H1 (cell line): ENCODE results near the gene GNAO1. TPM values are rescaled to one million over a fixed set of nuclear protein-coding genes. Genes with fewer than 3 reads are reported as not detected.

Experiments used
- RXRA ChIP-seq: IDR thresholded peaks from 2 replicates; pipeline ENCODE4 v1.6.1; 2011; ENCODE audit warnings: low read depth, mild to moderate bottlenecking, low read length, moderate library complexity; ENCODE audit not compliant: insufficient read depth
- polyA plus RNA-seq, 7 experiments: library from polyadenylated mRNA; depleted of rRNA in 3 of 7; stranded (reverse) in 5 of 7; unstranded in 2 of 7; fragments of >200 nt in 5 of 7; fragments of 200-250 nt in 2 of 7; gene quantifications; 1 replicate in 5 of 7; 2 replicates in 1 of 7; 4 replicates in 1 of 7; pipeline versions ENCODE4 v1.2.1 to v1.2.3, GENCODE V29; 2011 to 2013; ENCODE audit warnings: missing spikeins in 2 of 7, mixed read lengths in 2 of 7
- total RNA-seq: library from RNA; stranded (reverse); fragmentation: NEBNext Ultra II Directional; extraction: Animal tissue kit (Norgen Biotek cat#: 25700); gene quantifications from 2 replicates; pipeline ENCODE4 v1.2.1, GENCODE V29; 2021

Gene GNAO1
- total and polyA plus RNA-seq, 2 of the 8 experiments (the other 6 are each of a cell fraction or from before 2014, with no cell fraction given) = 6.7 to 34.4 TPM

DNA sequence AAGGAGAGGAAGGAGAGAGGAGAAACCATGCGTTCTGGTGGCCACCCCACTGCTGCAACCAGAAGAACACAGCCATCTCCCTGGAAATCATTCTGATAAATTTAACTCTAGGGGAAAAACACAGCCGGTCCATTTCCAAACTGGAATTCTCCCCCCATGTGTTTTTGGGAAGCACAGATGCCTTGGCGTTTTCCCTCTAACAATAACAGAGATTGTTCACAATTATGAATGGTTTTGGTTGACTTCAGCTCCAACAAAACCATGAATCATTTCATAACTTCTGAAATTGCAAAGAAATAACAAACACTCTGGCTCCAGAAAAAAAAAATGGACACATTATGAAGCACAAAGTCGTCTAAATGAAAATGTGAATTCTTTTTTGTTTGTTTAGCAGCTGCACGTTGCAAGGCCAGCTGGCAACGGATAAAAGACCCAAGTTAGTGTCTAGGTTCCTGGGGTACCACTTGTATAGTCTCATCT, 46.2 kb downstream of the GNAO1 start (continued):
- TF ChIP-seq RXRA = no peak
